Mucosa of descending colon (tissue), 3 donors: ENCODE data around the gene GAS2. TPM values are rescaled to one million over a fixed set of nuclear protein-coding genes. Genes with fewer than 3 reads are reported as not detected.

Experiments used
- ATAC-seq: fragments of 200-7000 bp; cut with Tn5 transposase; one replicate; pipeline ENCODE4 v1.9.1; 2020; ENCODE audit warnings: mild to moderate bottlenecking, moderate library complexity
- DNase-seq, 3 donors: peaks; one replicate each; pipeline ENCODE4 v3.0.0-alpha.2; 2020
- H3K36me3 ChIP-seq: fragments of 200-600 bp; one replicate; pipeline ENCODE4 v1.8.0; 2021; ENCODE audit warnings: low read depth, mild to moderate bottlenecking
- H3K4me1 ChIP-seq: fragments of 200-600 bp; one replicate; pipeline ENCODE4 v1.8.0; 2021; ENCODE audit warnings: low read depth, mild to moderate bottlenecking
- H3K4me3 ChIP-seq: fragments of 200-600 bp; one replicate; pipeline ENCODE4 v1.8.0; 2021; ENCODE audit warnings: mild to moderate bottlenecking
- H3K9me3 ChIP-seq: fragments of 200-600 bp; one replicate; pipeline ENCODE4 v1.8.0; 2021; ENCODE audit warnings: mild to moderate bottlenecking
- intact Hi-C, 2 donors: fragments of 100-400 bp; cut with DNase I in 1 of 2; cut with micrococcal nuclease in 1 of 2; formaldehyde crosslinking; loops; one replicate each; pipeline versions ENCODE4 v1.11.0 to v1.11.1; 2022; cut with DNase I, micrococcal nuclease
- total RNA-seq, 3 donors: library from RNA; stranded (reverse); fragmentation: NEBNext Ultra II Directional in 2 of 3; extraction: Animal tissue kit (Norgen Biotek cat#: 25700) in 2 of 3; gene quantifications; one replicate each; pipeline versions ENCODE4 v1.2.1 to v1.2.4, GENCODE V29; 2021 to 2023
- TF ChIP-seq, protein P1 (sequence below): fragments of 200-600 bp; IDR thresholded peaks from one replicate; pipeline ENCODE4 v1.8.0; 2022; ENCODE audit warnings: antibody characterized with exemption, mild to moderate bottlenecking
- donor health status: DM: no; HTN: no; CAD: no; lungs with moderate emphysema.
- donor health status: DM: no; HTN: no; CAD: no.
- donor health status: DM: no; HTN: yes; CAD: no.

Gene GAS2
- total RNA-seq, 3 donors from 2014 or later, result 2.0 to 2.8 (median 2.5) TPM

DNA sequence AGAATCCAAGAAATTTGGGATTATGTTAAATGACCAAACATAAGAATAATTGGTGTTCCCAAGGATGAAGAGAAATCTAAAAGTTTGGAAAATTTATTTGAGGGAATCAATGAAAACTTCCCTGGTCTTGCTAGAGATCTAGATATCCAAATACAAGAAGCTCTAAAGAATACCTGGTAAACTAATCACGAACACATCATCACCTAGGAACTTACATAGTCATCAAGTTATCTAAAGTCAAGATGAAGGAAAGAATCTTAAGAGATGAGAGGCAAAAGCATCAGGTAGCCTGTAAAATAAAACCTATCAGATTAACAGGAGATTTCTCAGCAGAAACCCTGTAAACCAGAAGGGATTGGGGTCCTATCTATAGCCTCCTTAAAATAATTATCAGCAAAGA lies 46.9 kb downstream of the GAS2 start:
- TF ChIP-seq, protein P1, sequence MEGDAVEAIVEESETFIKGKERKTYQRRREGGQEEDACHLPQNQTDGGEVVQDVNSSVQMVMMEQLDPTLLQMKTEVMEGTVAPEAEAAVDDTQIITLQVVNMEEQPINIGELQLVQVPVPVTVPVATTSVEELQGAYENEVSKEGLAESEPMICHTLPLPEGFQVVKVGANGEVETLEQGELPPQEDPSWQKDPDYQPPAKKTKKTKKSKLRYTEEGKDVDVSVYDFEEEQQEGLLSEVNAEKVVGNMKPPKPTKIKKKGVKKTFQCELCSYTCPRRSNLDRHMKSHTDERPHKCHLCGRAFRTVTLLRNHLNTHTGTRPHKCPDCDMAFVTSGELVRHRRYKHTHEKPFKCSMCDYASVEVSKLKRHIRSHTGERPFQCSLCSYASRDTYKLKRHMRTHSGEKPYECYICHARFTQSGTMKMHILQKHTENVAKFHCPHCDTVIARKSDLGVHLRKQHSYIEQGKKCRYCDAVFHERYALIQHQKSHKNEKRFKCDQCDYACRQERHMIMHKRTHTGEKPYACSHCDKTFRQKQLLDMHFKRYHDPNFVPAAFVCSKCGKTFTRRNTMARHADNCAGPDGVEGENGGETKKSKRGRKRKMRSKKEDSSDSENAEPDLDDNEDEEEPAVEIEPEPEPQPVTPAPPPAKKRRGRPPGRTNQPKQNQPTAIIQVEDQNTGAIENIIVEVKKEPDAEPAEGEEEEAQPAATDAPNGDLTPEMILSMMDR, result no peak
- ATAC-seq, result no peak

DNA sequence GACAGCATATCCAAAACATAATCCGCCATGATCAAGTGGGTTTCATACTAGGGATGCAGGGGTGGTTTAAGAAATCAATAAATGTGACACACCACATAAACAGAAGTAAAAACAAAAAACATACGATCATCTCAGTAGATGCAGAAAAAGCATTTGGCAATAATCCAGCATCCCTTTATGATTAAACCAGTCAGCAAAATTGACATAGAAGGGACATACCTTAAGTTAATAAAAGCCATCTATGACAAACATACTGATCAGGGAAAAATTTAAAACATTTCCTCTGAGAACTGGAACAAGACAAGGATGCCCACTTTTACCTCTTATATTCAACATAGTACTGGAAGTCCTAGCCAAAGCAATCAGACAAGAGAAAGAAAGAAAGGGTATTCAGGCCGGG lies 49.6 kb downstream of the GAS2 start:
- ATAC-seq, result no peak
- intact Hi-C loops, result no loop called here
- DNase-seq, result no peak

More for the DNA sequence above, 46.9 kb downstream of the GAS2 start:
- Histone ChIP-seq H3K4me3 (no peak overlapping the region), H3K36me3 (no peaks in the 10 kb centered on the region), H3K4me1 (no peaks in the 10 kb centered on the region), H3K9me3 (no peaks in the 10 kb centered on the region)
- intact Hi-C loops, result no loop called here
- DNase-seq, result no peak

DNA sequence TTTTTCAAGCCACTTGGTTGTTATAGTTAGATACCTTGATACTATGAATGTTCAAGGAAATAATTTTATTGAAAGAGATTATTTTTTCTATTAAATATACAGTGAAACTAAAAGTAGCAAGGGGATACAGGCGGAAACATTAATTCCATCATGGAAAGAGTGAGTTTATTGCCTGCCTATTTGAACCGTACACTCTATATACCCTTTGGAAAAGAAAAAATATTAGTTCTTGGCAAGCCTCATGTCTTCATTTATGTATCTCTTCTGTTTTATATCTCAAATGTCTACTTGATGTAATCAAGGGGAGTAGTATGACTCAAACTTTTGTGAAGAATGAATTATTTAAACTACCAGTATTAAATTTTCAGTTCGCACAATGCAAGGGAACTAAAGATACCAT lies 54.0 kb downstream of the GAS2 start:
- H3K36me3 ChIP-seq, result no peaks in the 10 kb centered on the region
- DNase-seq, result no peak
- intact Hi-C loops, result no loop called here
- no peak overlapping the region for H3K4me3 ChIP-seq
- no peaks in the 10 kb centered on the region for H3K4me1 ChIP-seq
- TF ChIP-seq, protein P1, result no peak
- no peaks in the 10 kb centered on the region for H3K9me3 ChIP-seq
- no peak for ATAC-seq

More for the DNA sequence above, 49.6 kb downstream of the GAS2 start:
- Histone ChIP-seq H3K36me3 (no peaks in the 10 kb centered on the region), H3K4me1 (no peaks in the 10 kb centered on the region), H3K9me3 (no peaks in the 10 kb centered on the region), H3K4me3 (no peak overlapping the region)
- TF ChIP-seq, protein P1, result no peak

DNA sequence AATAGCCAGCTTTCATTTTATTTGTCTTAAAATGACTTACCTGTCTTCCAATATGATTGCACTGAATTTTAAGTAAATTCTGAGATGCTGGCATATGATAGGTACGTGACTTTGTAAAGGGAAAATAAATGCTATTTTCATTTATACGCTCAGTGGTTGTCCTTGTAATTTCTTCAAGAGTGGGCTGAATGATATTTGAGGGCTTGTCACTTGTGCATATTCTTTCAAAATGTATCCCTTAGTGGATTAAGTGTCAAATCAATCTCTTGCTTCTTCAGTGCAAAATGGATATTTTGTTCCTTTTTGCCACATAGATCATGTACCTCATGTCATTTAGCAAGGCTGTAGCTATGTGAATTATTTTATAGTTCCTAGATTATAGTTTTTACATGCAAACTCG lies 56.9 kb downstream of the GAS2 start:
- intact Hi-C loops, result no loop called here
- TF ChIP-seq, protein P1, result no peak
- H3K4me3 ChIP-seq, result no peak overlapping the region
- no peaks in the 10 kb centered on the region for H3K9me3 ChIP-seq
- H3K36me3 ChIP-seq, result no peaks in the 10 kb centered on the region
- no peaks in the 10 kb centered on the region for H3K4me1 ChIP-seq
- no peak for ATAC-seq
- no peak for DNase-seq

DNA sequence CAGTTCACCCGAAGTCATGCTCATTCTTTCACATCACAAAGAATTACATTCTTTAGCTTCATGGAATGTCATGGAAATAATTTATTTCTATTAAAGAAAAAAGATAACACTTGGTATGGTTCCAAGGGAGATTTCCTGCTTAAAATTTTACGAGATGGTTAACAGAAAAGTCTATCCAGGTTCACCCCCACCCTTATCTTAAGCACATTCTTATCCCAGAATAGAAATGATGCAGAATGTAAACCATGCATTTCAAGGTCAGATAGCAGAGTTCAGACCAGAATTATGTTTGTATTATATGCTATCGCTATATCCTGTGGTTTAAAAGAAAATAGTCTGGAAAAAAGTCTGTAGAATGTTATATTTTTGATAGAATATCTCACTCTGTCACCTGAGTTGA lies 58.7 kb downstream of the GAS2 start:
- H3K36me3 ChIP-seq, result no peaks in the 10 kb centered on the region
- TF ChIP-seq, protein P1, result no peak
- no peaks in the 10 kb centered on the region for H3K9me3 ChIP-seq
- no peak for ATAC-seq
- no peak overlapping the region for H3K4me3 ChIP-seq
- H3K4me1 ChIP-seq, result no peaks in the 10 kb centered on the region
- intact Hi-C loops, result no loop called here
- DNase-seq, result no peak
